ENCODE results near the gene EFNB1.

The EFNB1 gene

DNA sequence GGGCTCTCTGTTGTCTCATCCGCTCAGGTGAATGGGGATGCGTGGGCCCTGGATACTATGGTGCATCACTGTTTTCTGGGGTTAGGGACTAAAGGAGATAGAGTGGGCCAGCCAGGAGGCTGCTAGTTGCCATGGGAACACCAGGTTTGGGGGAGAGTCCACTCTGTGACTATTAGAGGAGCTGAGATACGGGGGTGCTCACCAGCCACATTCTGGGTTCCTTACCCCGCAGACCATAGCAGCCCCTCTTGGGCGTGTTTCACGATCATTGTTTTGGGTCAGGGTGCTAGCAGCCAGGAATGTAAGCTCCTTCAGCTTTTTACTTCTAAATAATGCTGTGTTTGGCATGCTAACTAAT lies 4.6 kb downstream of the EFNB1 start:
- Histone ChIP-seq H3K9me3 (ENCODE audit: control insufficient read depth, low read length) (no peaks in the 10 kb centered on the region), H3K36me3 (ENCODE audit: control insufficient read depth, insufficient read depth, low read length) (no peaks in the 10 kb centered on the region), H3K9ac (no peak overlapping the region), H3K4me2 (ENCODE audit: low read length) (no peak overlapping the region), H3K4me1 (peaks cover 13% of the 10 kb centered on the region), H3K27me3 (ENCODE audit: control insufficient read depth, insufficient read depth, low read length) (no peaks in the 10 kb centered on the region), H3K4me3 (ENCODE audit: low read depth, low read length) (no peak overlapping the region), H3K79me2 (peaks cover 78% of the 10 kb centered on the region), H3K27ac (peak overlapping the region; percentile 96), H2AFZ (no peak overlapping the region)
- TF ChIP-seq, protein P1, sequence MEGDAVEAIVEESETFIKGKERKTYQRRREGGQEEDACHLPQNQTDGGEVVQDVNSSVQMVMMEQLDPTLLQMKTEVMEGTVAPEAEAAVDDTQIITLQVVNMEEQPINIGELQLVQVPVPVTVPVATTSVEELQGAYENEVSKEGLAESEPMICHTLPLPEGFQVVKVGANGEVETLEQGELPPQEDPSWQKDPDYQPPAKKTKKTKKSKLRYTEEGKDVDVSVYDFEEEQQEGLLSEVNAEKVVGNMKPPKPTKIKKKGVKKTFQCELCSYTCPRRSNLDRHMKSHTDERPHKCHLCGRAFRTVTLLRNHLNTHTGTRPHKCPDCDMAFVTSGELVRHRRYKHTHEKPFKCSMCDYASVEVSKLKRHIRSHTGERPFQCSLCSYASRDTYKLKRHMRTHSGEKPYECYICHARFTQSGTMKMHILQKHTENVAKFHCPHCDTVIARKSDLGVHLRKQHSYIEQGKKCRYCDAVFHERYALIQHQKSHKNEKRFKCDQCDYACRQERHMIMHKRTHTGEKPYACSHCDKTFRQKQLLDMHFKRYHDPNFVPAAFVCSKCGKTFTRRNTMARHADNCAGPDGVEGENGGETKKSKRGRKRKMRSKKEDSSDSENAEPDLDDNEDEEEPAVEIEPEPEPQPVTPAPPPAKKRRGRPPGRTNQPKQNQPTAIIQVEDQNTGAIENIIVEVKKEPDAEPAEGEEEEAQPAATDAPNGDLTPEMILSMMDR (IDR thresholded peaks at IDR 0.05): no peak

DNA sequence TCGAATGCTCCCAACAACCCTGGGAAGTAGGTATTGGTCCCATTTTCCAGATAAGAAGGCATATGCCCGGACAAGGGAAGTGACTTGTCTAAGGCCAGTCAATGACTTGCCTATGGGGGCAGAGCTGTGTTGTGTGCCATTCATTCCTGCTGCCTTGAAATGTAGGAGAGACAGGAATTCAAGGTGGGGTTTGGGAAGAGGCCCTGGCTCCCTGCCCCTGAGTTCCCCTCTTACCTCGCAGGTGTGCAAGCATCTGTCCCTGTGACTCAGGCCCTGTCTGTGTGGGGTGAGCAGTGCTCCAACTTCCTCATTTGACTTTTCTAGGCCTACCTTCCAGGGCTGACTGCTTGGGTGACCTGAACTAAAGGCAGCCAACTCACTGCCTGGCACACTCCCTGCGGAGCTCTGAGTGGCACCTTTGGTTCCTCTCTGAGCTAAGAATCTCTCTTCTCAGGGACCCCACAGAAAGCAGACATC lies 5.1 kb downstream of the EFNB1 start:
- TF ChIP-seq, protein P1 (IDR thresholded peaks at IDR 0.05): no peak
- Histone ChIP-seq H3K4me3 (ENCODE audit: low read depth, low read length) (no peak overlapping the region), H2AFZ (no peak overlapping the region), H3K27ac (peak overlapping the region; percentile 96), H3K36me3 (ENCODE audit: control insufficient read depth, insufficient read depth, low read length) (no peaks in the 10 kb centered on the region), H3K27me3 (ENCODE audit: control insufficient read depth, insufficient read depth, low read length) (no peaks in the 10 kb centered on the region), H3K9me3 (ENCODE audit: control insufficient read depth, low read length) (no peaks in the 10 kb centered on the region), H3K79me2 (peaks cover 78% of the 10 kb centered on the region), H3K4me1 (peaks cover 13% of the 10 kb centered on the region), H3K4me2 (ENCODE audit: low read length) (no peak overlapping the region), H3K9ac (no peak overlapping the region)

DNA sequence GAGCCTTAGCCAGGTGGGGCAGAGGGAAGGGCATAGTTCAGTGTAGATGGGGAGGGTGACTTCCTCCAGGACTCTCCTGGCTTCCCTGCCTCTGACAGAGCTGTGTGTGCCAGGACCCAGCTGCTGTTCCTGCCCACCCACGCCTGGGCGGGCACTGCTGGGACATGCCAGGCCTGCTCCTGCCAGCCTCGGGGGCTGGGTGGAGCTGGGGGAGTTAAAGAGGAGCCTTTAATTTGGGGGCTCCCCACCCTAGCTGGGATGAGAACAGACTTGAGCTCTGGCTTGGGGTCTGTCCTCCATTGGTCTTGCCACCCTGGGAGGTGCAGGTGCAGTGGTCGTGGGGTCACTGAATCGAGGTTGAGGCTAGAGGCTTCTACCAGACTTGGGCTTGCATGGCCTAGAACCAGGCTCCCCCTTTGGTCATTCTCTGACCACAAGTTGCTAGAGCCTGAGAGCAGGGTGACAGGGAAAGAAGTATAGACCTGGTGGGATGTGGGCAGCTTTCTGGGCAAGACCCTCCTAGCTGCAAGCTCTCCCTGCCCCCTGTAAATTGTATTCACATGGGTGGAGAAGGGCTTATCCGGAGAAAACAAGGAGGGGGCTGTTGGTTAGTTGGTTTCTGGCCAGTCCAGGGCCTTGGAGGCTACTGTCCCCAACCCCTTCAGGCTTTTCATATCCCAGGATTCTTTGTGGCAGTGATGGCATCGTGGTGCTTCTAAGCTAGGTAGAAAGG lies 5.7 kb downstream of the EFNB1 start:
- Histone ChIP-seq H3K4me1 (peaks cover 13% of the 10 kb centered on the region), H3K4me3 (ENCODE audit: low read depth, low read length) (no peak overlapping the region), H3K36me3 (ENCODE audit: control insufficient read depth, insufficient read depth, low read length) (no peaks in the 10 kb centered on the region), H3K79me2 (peaks cover 72% of the 10 kb centered on the region), H3K4me2 (ENCODE audit: low read length) (no peak overlapping the region), H3K9me3 (ENCODE audit: control insufficient read depth, low read length) (no peaks in the 10 kb centered on the region), H3K27me3 (ENCODE audit: control insufficient read depth, insufficient read depth, low read length) (no peaks in the 10 kb centered on the region), H3K9ac (no peak overlapping the region), H2AFZ (no peak overlapping the region), H3K27ac (peak overlapping the region; percentile 96)
- TF ChIP-seq, protein P1 (IDR thresholded peaks at IDR 0.05): no peak

DNA sequence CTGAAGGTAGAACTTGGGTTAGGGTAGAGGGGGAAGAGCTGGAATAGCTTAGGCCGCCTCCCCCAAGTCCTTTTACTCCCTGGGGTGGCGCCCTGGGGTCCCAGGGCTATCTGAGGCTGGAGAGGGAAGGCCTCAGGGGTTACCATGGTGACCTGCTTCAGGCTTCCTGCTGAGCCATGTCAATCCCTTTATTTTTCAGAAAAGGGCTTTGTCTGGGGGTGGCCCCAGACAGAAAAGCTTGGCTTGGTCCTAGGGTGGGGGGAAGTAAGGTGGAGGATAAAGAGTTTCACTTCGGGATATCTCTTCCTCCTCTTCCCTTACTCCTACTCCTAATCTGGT lies 6.3 kb downstream of the EFNB1 start:
- Histone ChIP-seq H3K9ac (no peak overlapping the region), H3K27ac (no peak overlapping the region), H3K79me2 (peaks cover 69% of the 10 kb centered on the region), H3K9me3 (ENCODE audit: control insufficient read depth, low read length) (no peaks in the 10 kb centered on the region), H3K36me3 (ENCODE audit: control insufficient read depth, insufficient read depth, low read length) (no peaks in the 10 kb centered on the region), H3K4me2 (ENCODE audit: low read length) (no peak overlapping the region), H3K27me3 (ENCODE audit: control insufficient read depth, insufficient read depth, low read length) (no peaks in the 10 kb centered on the region), H3K4me1 (peaks cover 16% of the 10 kb centered on the region), H2AFZ (no peak overlapping the region), H3K4me3 (ENCODE audit: low read depth, low read length) (no peak overlapping the region)
- TF ChIP-seq, protein P1 (IDR thresholded peaks at IDR 0.05): no peak

DNA sequence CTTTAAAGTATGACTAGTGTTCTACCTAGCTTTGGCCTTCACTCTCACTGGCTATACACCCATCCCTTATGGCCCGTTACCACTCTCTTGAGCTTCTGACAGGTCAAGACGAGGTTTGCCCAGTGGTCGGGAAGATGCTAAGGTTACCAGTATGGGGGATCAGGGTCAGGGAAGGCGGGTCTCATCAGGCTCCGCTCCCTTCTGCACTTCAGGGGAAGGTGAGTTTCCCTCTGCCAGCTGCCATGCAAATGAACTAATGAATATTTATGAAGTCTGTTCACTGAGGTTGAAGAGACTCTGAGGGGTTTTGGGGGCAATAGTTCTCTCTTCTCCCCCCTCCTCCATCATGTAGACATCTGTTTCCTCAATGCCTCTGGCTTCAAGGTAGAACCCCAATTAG lies 6.6 kb downstream of the EFNB1 start:
- H3K9me3 ChIP-seq (ENCODE audit: control insufficient read depth, low read length): no peaks in the 10 kb centered on the region
- H3K4me2 ChIP-seq (ENCODE audit: low read length): no peak overlapping the region
- H3K27me3 ChIP-seq (ENCODE audit: control insufficient read depth, insufficient read depth, low read length): no peaks in the 10 kb centered on the region
- TF ChIP-seq, protein P1 (IDR thresholded peaks at IDR 0.05): no peak
- H2AFZ ChIP-seq: no peak overlapping the region
- H3K79me2 ChIP-seq: peaks cover 67% of the 10 kb centered on the region
- H3K36me3 ChIP-seq (ENCODE audit: control insufficient read depth, insufficient read depth, low read length): no peaks in the 10 kb centered on the region
- no peak overlapping the region for H3K27ac ChIP-seq
- peaks cover 16% of the 10 kb centered on the region for H3K4me1 ChIP-seq
- no peak overlapping the region for H3K4me3 ChIP-seq (ENCODE audit: low read depth, low read length)
- no peak overlapping the region for H3K9ac ChIP-seq

All from parathyroid adenoma (tissue), 2 donors.